ENCODE data around the gene ENTPD2. TPM values are rescaled to one million over a fixed set of nuclear protein-coding genes. Genes with fewer than 3 reads are reported as not detected.

Gene ENTPD2
- total and polyA plus RNA-seq, 9 of the 15 experiments (the other 6 are each of a cell fraction or from before 2014, with no cell fraction given) = 0.04 to 0.60 (median 0.14) TPM; not detected in 4

DNA sequence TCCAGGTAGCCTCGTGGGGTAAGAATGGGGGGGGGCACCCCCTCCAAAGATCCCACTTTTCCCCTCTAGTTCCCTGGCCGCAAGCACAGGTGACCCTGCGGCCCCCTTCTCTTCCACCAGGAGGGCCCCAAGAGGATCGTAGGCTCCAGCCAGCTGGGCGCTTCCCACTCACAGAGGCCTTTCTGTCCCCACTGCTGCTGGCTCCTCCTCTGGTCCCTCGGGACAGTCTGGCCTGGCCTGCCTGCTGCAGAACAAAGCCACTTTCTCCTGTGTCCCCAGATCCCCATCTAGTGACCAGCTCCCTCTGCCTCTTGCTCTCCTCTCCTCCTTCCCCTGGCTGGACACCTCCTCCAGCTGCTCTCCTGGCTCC is 17.0 kb upstream of the ENTPD2 start (continued):
- TF ChIP-seq, protein P1, sequence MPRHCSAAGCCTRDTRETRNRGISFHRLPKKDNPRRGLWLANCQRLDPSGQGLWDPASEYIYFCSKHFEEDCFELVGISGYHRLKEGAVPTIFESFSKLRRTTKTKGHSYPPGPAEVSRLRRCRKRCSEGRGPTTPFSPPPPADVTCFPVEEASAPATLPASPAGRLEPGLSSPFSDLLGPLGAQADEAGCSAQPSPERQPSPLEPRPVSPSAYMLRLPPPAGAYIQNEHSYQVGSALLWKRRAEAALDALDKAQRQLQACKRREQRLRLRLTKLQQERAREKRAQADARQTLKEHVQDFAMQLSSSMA (CRISPR knock-in tag; IDR thresholded peaks at IDR 0.05) = no peak
- no peak for TF ChIP-seq GTF2F1 (IDR thresholded peaks at IDR 0.05; ENCODE audit: low read depth, low read length)
- no peak for TF ChIP-seq BRD4 (IDR thresholded peaks at IDR 0.05)
- no peak for TF ChIP-seq NR3C1 (CRISPR knock-in tag; IDR thresholded peaks at IDR 0.05)
- TF ChIP-seq POLR3G (IDR thresholded peaks at IDR 0.05; ENCODE audit: extremely low read depth, insufficient read length, insufficient replicate concordance) = no peak
- no peak for TF ChIP-seq ELF4 (CRISPR knock-in tag; IDR thresholded peaks at IDR 0.05)
- TF ChIP-seq, protein P2, sequence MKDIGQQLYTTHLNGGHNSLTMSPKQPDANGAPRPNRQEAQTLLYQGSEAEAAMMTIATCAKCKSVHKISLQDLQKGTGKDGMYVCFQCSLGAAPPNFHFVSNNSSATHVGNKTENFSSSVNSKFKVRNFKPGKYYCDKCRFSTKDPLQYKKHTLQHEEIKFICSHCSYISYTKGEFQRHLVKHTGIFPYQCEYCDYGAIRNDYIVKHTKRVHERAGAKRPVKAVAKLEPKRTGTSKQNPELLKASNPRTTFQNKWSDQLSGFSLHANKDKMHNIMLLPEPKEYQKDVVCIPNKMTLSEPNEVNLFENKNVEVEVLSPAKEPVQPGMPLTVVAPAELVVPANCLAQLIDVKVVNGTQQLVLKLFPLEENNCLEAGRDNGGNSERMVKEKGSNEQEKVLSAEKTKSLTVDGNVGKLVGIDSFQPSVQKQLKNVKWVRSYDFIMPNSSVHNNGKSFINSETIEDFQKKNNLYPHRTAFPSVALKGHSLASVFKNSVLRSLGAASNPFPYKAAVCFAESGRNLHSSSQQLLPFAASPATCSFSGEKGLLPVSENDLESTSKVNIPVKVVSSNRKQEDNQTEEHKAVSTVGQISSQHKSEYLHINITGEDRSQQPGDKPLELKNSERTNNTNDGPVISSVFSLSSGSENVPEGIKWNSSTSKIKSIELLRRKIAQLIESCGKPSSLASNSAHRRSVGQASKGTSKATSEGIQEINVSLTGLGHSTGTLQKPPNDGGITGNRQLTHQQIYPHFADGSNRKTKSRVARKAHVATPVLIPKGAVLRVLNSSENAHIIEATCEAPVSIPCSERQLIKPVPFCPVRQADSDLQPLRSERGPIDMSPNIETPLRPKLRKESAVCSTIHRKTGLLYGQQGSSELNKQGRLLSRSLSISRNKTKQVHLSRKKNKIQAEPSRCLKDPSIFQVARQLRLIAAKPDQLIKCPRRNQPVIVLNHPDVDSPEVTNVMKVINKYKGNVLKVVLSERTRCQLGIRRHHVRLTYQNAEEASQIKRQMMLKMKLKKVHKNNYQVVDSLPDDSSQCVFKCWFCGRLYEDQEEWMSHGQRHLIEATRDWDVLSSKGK (CRISPR knock-in tag; IDR thresholded peaks at IDR 0.05) = no peak
- no peak for TF ChIP-seq TBP (optimal IDR thresholded peaks at IDR 0.05; ENCODE audit: low read depth, low read length)
- peak; percentile 22; the same call in 1 of the 2 replicates for TF ChIP-seq ARID1B (IDR thresholded peaks at IDR 0.05)
- no peak for TF ChIP-seq RBM17 (IDR thresholded peaks at IDR 0.05; ENCODE audit: borderline replicate concordance, low read depth, low read length)
- TF ChIP-seq LEF1 (IDR thresholded peaks at IDR 0.05) = no peak
- TF ChIP-seq, protein P3, sequence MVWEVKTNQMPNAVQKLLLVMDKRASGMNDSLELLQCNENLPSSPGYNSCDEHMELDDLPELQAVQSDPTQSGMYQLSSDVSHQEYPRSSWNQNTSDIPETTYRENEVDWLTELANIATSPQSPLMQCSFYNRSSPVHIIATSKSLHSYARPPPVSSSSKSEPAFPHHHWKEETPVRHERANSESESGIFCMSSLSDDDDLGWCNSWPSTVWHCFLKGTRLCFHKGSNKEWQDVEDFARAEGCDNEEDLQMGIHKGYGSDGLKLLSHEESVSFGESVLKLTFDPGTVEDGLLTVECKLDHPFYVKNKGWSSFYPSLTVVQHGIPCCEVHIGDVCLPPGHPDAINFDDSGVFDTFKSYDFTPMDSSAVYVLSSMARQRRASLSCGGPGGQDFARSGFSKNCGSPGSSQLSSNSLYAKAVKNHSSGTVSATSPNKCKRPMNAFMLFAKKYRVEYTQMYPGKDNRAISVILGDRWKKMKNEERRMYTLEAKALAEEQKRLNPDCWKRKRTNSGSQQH (CRISPR knock-in tag; IDR thresholded peaks at IDR 0.05) = no peak
- TF ChIP-seq, protein P4, sequence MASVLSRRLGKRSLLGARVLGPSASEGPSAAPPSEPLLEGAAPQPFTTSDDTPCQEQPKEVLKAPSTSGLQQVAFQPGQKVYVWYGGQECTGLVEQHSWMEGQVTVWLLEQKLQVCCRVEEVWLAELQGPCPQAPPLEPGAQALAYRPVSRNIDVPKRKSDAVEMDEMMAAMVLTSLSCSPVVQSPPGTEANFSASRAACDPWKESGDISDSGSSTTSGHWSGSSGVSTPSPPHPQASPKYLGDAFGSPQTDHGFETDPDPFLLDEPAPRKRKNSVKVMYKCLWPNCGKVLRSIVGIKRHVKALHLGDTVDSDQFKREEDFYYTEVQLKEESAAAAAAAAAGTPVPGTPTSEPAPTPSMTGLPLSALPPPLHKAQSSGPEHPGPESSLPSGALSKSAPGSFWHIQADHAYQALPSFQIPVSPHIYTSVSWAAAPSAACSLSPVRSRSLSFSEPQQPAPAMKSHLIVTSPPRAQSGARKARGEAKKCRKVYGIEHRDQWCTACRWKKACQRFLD (CRISPR knock-in tag; IDR thresholded peaks at IDR 0.05) = peak; percentile 82; the same call in 1 of the 2 replicates
- 0 out of 2 replicates have a peak, but pooled peaks have one; percentile 16 for TF ChIP-seq SMARCA5 (IDR thresholded peaks at IDR 0.05)
- no peak for TF ChIP-seq ELF2 (CRISPR knock-in tag; IDR thresholded peaks at IDR 0.05)
- no peak for TF ChIP-seq SRSF3 (IDR thresholded peaks at IDR 0.05; ENCODE audit: insufficient read depth, low read length)
- peak; percentile 1 for TF ChIP-seq NEUROD1 (IDR thresholded peaks at IDR 0.05; ENCODE audit: borderline replicate concordance, low read depth, low read length, partially characterized antibody)
- no peak for TF ChIP-seq CAMTA2 (CRISPR knock-in tag; conservative IDR thresholded peaks at IDR 0.05)
- TF ChIP-seq TEAD4 (IDR thresholded peaks at IDR 0.05; ENCODE audit: low read length) = no peak
- no peak for TF ChIP-seq TEAD4 (CRISPR knock-in tag; IDR thresholded peaks at IDR 0.05; ENCODE audit: borderline replicate concordance)
- TF ChIP-seq YBX1 (IDR thresholded peaks at IDR 0.05) = no peak
- TF ChIP-seq, protein P5, sequence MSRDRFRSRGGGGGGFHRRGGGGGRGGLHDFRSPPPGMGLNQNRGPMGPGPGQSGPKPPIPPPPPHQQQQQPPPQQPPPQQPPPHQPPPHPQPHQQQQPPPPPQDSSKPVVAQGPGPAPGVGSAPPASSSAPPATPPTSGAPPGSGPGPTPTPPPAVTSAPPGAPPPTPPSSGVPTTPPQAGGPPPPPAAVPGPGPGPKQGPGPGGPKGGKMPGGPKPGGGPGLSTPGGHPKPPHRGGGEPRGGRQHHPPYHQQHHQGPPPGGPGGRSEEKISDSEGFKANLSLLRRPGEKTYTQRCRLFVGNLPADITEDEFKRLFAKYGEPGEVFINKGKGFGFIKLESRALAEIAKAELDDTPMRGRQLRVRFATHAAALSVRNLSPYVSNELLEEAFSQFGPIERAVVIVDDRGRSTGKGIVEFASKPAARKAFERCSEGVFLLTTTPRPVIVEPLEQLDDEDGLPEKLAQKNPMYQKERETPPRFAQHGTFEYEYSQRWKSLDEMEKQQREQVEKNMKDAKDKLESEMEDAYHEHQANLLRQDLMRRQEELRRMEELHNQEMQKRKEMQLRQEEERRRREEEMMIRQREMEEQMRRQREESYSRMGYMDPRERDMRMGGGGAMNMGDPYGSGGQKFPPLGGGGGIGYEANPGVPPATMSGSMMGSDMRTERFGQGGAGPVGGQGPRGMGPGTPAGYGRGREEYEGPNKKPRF (IDR thresholded peaks at IDR 0.05; ENCODE audit: low read depth, low read length) = no peak

Data from K562 (cell line).